GM12872 (cell line): ENCODE data around the gene FKBP2.

Experiments used
- TF ChIP-seq, protein P1 (sequence below): IDR thresholded peaks from 3 replicates; pipeline ENCODE4 v1.5.1; 2011; ENCODE audit warnings: low read depth, mild to moderate bottlenecking, low read length, moderate library complexity; ENCODE audit not compliant: insufficient read depth

FKBP2 gene

GRCh38 chr11:64240435-64241240 is at the start of gene FKBP2:
TSS of gene FKBP2 (plus strand) at chr11:64241095. CDS start at chr11:64242388, 1,293 bp downstream.
- TF ChIP-seq, protein P1, sequence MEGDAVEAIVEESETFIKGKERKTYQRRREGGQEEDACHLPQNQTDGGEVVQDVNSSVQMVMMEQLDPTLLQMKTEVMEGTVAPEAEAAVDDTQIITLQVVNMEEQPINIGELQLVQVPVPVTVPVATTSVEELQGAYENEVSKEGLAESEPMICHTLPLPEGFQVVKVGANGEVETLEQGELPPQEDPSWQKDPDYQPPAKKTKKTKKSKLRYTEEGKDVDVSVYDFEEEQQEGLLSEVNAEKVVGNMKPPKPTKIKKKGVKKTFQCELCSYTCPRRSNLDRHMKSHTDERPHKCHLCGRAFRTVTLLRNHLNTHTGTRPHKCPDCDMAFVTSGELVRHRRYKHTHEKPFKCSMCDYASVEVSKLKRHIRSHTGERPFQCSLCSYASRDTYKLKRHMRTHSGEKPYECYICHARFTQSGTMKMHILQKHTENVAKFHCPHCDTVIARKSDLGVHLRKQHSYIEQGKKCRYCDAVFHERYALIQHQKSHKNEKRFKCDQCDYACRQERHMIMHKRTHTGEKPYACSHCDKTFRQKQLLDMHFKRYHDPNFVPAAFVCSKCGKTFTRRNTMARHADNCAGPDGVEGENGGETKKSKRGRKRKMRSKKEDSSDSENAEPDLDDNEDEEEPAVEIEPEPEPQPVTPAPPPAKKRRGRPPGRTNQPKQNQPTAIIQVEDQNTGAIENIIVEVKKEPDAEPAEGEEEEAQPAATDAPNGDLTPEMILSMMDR = no peak

- TF ChIP-seq, protein P1 = no peak
These were observed 48.5 kb upstream of the FKBP2 start for GRCh38 chr11:64192434-64192833.

GRCh38 chr11:64196626-64197025 is 44.3 kb upstream of the FKBP2 start:
- TF ChIP-seq, protein P1 = no peak

DNA sequence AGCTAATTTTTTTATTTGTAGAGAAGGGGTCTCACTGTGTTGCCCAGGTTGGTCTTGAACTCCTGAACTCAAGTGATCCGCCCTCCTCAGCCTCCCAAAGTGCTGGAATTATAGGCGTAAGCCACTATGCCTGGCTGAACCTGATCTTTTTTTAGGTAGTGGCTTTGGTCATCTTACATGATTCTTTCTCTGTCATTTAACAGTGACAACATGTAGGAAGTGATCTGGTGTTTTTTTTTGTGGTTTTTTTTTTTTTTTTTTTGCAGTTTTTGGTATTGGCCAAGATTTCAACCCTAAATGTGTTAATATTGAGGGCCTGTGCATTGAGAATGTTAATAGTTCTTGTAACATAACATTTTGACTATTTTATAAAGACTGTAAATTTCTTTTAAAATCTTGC is 42.4 kb upstream of the FKBP2 start:
- TF ChIP-seq, protein P1 = no peak

GRCh38 chr11:64201543-64201942 is 39.4 kb upstream of the FKBP2 start:
- TF ChIP-seq, protein P1 = no peak

DNA sequence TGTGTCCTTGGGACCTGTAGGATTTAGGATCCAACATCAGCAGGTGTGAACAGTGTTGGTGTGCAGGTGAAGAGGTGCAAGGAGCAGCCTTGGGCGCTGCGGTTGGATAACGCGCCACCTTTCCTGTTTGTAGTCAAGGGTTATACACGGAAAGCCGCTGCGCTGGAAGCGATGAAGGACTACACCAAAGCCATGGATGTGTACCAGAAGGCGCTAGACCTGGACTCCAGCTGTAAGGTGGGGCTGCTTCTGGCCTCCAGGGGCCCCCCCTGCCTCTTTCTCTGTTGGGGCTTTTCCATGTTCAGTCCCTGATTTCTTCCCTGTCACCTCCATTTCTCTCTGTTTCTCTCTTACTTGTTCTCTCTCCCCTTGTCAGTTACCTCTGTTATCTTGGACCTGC is 37.9 kb upstream of the FKBP2 start:
- TF ChIP-seq, protein P1 = no peak

- TF ChIP-seq, protein P1 = no peak
These were observed 37.3 kb upstream of the FKBP2 start for GRCh38 chr11:64203421-64204079.
